H9 (cell line): ENCODE data around the gene EFNA5. TPM values are rescaled to one million over a fixed set of nuclear protein-coding genes. Genes with fewer than 3 reads are reported as not detected.

Source experiments
- DNase-seq: peaks from one replicate; pipeline ENCODE4 v3.0.0-alpha.2; 2017
- H2AFZ ChIP-seq: one replicate; pipeline ENCODE4 v1.6.1; 2013; ENCODE audit warnings: mild to moderate bottlenecking, low read length, control low read depth, moderate library complexity
- H2AK5ac ChIP-seq: 2 replicates; pipeline ENCODE4 v1.6.1; 2013; ENCODE audit warnings: low read length, control low read depth, mixed read lengths; ENCODE audit not compliant: insufficient read length
- H2BK120ac ChIP-seq: one replicate; pipeline ENCODE4 v1.6.1; 2013; ENCODE audit warnings: low read depth, mild to moderate bottlenecking, low read length, control low read depth, inconsistent platforms; ENCODE audit not compliant: poor library complexity, severe bottlenecking
- H2BK12ac ChIP-seq: 2 replicates; pipeline ENCODE4 v1.6.1; 2013; ENCODE audit warnings: low read length, control low read depth, mixed read lengths, low read depth; ENCODE audit not compliant: insufficient read length
- H2BK15ac ChIP-seq: 2 replicates; pipeline ENCODE4 v1.6.1; 2013; ENCODE audit warnings: low read depth, low read length, control low read depth
- H2BK20ac ChIP-seq: one replicate; pipeline ENCODE4 v1.6.1; 2013; ENCODE audit warnings: low read depth, mild to moderate bottlenecking, low read length, control low read depth, inconsistent platforms; ENCODE audit not compliant: poor library complexity, severe bottlenecking
- H2BK5ac ChIP-seq: 2 replicates; pipeline ENCODE4 v1.6.1; 2013; ENCODE audit warnings: low read length, control low read depth, mixed read lengths; ENCODE audit not compliant: insufficient read length
- H3K14ac ChIP-seq: 2 replicates; pipeline ENCODE4 v1.6.1; 2013; ENCODE audit warnings: low read length, control low read depth; ENCODE audit not compliant: insufficient read depth
- H3K18ac ChIP-seq: 2 replicates; pipeline ENCODE4 v1.6.1; 2013; ENCODE audit warnings: low read depth, mild to moderate bottlenecking, mixed read lengths, low read length, control low read depth; ENCODE audit not compliant: insufficient read length
- H3K23ac ChIP-seq: 2 replicates; pipeline ENCODE4 v1.6.1; 2013; ENCODE audit warnings: low read length, control low read depth, mixed read lengths, low read depth; ENCODE audit not compliant: insufficient read length
- H3K23me2 ChIP-seq: 2 replicates; pipeline ENCODE4 v1.6.1; 2013; ENCODE audit warnings: low read depth, mild to moderate bottlenecking, mixed read lengths, low read length, control low read depth; ENCODE audit not compliant: insufficient read length, poor library complexity, severe bottlenecking
- H3K27ac ChIP-seq: 2 replicates; pipeline ENCODE4 v1.5.1; 2013; ENCODE audit warnings: low read length, control low read depth, mixed read lengths, low read depth; ENCODE audit not compliant: insufficient read length
- H3K27me3 ChIP-seq: 2 replicates; pipeline ENCODE4 v1.6.1; 2013; ENCODE audit warnings: low read length, control low read depth, inconsistent platforms; ENCODE audit not compliant: insufficient read depth
- H3K4ac ChIP-seq: 2 replicates; pipeline ENCODE4 v1.6.1; 2013; ENCODE audit warnings: low read depth, mild to moderate bottlenecking, control low read depth, inconsistent platforms, low read length, moderate library complexity
- H3K4me1 ChIP-seq: 2 replicates; pipeline ENCODE4 v1.6.1; 2013; ENCODE audit warnings: low read length, control low read depth, inconsistent platforms; ENCODE audit not compliant: insufficient read depth
- H3K4me2 ChIP-seq: 2 replicates; pipeline ENCODE4 v1.6.1; 2013; ENCODE audit warnings: low read length, control low read depth, mixed read lengths; ENCODE audit not compliant: insufficient read length, insufficient read depth
- H3K56ac ChIP-seq: 2 replicates; pipeline ENCODE4 v1.6.1; 2013; ENCODE audit warnings: low read depth, mild to moderate bottlenecking, mixed read lengths, low read length, control low read depth; ENCODE audit not compliant: insufficient read length
- H3K79me1 ChIP-seq: 2 replicates; pipeline ENCODE4 v1.6.1; 2013; ENCODE audit warnings: low read depth, mild to moderate bottlenecking, moderate library complexity, low read length, control low read depth, inconsistent platforms; ENCODE audit not compliant: insufficient read depth, poor library complexity, severe bottlenecking
- H3K79me2 ChIP-seq: 2 replicates; pipeline ENCODE4 v1.6.1; 2013; ENCODE audit warnings: low read length, control low read depth, inconsistent platforms; ENCODE audit not compliant: insufficient read depth
- H3K9ac ChIP-seq: 2 replicates; pipeline ENCODE4 v1.6.1; 2013; ENCODE audit warnings: low read length, control low read depth, mixed read lengths; ENCODE audit not compliant: insufficient read length; ENCODE audit errors: extremely low read depth
- H3K9me3 ChIP-seq: one replicate; pipeline ENCODE4 v1.6.1; 2013; ENCODE audit warnings: low read depth, low read length, inconsistent platforms; ENCODE audit not compliant: control insufficient read depth
- H3T11ph ChIP-seq: one replicate; pipeline ENCODE4 v1.6.1; 2013; ENCODE audit warnings: mild to moderate bottlenecking, low read length, control low read depth, inconsistent platforms
- H4K20me1 ChIP-seq: one replicate; pipeline ENCODE4 v1.6.1; 2013; ENCODE audit not compliant: control insufficient read depth, insufficient read length, insufficient read depth
- H4K5ac ChIP-seq: 2 replicates; pipeline ENCODE4 v1.6.1; 2013; ENCODE audit warnings: low read depth, mild to moderate bottlenecking, mixed read lengths, low read length, control low read depth; ENCODE audit not compliant: insufficient read length
- H4K8ac ChIP-seq: replicated peaks from 2 replicates; pipeline ENCODE4 v1.6.1; 2013; ENCODE audit warnings: low read length, control low read depth, mixed read lengths, low read depth; ENCODE audit not compliant: insufficient read length
- H4K91ac ChIP-seq: 2 replicates; pipeline ENCODE4 v1.6.1; 2013; ENCODE audit warnings: low read depth, mild to moderate bottlenecking, moderate library complexity, mixed read lengths, low read length, control low read depth; ENCODE audit not compliant: insufficient read length
- H3K27ac Mint-ChIP-seq, 3 experiments: 2 replicates in 2 of 3; 3 replicates in 1 of 3; pipeline ENCODE4 v1.8.0; 2020 to 2021; ENCODE audit warnings: mixed read lengths in 3 of 3, mild to moderate bottlenecking in 1 of 3, moderate library complexity in 1 of 3
- H3K27me3 Mint-ChIP-seq: 2 replicates; pipeline ENCODE4 v1.8.0; 2021; ENCODE audit warnings: low read depth, mild to moderate bottlenecking, moderate library complexity, mixed read lengths
- H3K36me3 Mint-ChIP-seq, 3 experiments: 2 replicates in 2 of 3; 3 replicates in 1 of 3; pipeline ENCODE4 v1.8.0; 2020 to 2021; ENCODE audit warnings: low read depth in 3 of 3, mixed read lengths in 3 of 3; ENCODE audit not compliant: insufficient read depth in 1 of 3
- H3K4me1 Mint-ChIP-seq, 2 experiments: 2 replicates each; pipeline ENCODE4 v1.8.0; 2020; ENCODE audit warnings: mixed read lengths in 2 of 2
- H3K4me3 Mint-ChIP-seq, 2 experiments: 2 replicates in 1 of 2; 3 replicates in 1 of 2; pipeline ENCODE4 v1.8.0; 2020 to 2021; ENCODE audit warnings: mild to moderate bottlenecking in 2 of 2, mixed read lengths in 2 of 2, moderate library complexity in 1 of 2
- H3K9me3 Mint-ChIP-seq, 2 experiments: 2 replicates in 1 of 2; 3 replicates in 1 of 2; pipeline ENCODE4 v1.8.0; 2020; ENCODE audit warnings: mild to moderate bottlenecking in 2 of 2, mixed read lengths in 2 of 2, moderate library complexity in 1 of 2
- WGBS: extraction: QIAGEN DNeasy Blood & Tissue Kit; methylation state at CpG from one replicate; pipeline ENCODE4 v1.1.7; 2013; ENCODE audit warnings: missing lambda C conversion rate, low lambda C conversion rate, mixed read lengths; ENCODE audit not compliant: insufficient read length; ENCODE audit errors: extremely low coverage; 5-methylcytosine and 5-hydroxymethylcytosine counted together
- total RNA-seq: library from RNA; stranded (reverse); gene quantifications from 2 replicates; pipeline ENCODE4 v1.2.1, GENCODE V29; 2021
- TF ChIP-seq, protein P1 (sequence below): fragments of 200-600 bp; sonication (generic); conservative IDR thresholded peaks from 3 replicates; pipeline ENCODE4 v1.8.0; 2021; ENCODE audit warnings: antibody characterized with exemption, mild to moderate bottlenecking

Gene EFNA5
- total RNA-seq, 1 experiment from 2014 or later, result 20.4 TPM

DNA sequence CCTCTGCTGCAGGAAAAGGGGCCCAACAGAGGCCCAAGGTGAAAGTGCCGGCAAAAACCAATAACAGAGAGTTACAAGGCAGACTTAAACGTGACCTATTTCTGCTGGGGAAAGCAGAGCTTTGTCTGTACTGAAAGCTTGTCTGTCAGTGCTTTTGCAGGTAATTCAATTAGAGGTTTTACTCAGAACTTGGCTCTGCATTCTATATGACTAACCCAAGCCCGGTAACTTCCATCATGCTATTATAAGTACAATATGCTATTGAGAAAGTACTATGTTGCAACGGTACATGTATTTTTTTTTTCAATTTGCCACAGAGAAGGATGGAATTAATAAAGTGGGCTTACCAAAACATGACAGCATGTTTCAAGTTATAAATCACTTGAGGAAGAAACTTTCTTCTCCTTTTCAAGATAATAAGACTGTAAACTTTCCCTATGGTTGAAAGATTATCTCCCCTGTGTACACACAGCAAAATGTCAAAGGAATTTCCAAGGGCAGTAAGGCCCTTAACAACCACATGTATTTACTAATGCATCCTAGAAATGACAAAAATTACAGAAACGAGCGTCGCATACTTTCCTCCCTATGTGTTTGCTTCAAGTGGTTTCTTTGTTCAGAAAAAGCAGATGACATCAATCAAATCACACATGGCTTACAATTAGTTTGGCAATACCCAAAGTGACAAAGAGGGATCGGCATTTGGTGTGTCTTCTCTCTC is 282.4 kb downstream of the EFNA5 start:
- Histone ChIP-seq H4K91ac (no peak overlapping the region), H3K4me1 (peaks cover 2% of the 10 kb centered on the region; the same call in 1 of the 2 replicates), H3K4ac (no peak overlapping the region), H3K79me2 (no peaks in the 10 kb centered on the region), H3K14ac (no peak overlapping the region), H3K27ac (no peak overlapping the region), H2AFZ (no peak overlapping the region), H4K20me1 (no peaks in the 10 kb centered on the region), H2BK20ac (no peak overlapping the region), H3T11ph (no peak overlapping the region), H4K8ac (no peak overlapping the region), H2AK5ac (no peak overlapping the region), H3K23me2 (no peaks in the 10 kb centered on the region), H2BK5ac (no peak overlapping the region), H2BK12ac (no peak overlapping the region), H3K27me3 (no peaks in the 10 kb centered on the region), H2BK120ac (no peak overlapping the region), H3K18ac (no peak overlapping the region), H3K9ac (no peak overlapping the region), H2BK15ac (no peak overlapping the region), H3K56ac (no peak overlapping the region), H4K5ac (no peak overlapping the region), H3K23ac (no peak overlapping the region), H3K79me1 (no peaks in the 10 kb centered on the region), H3K9me3 (no peaks in the 10 kb centered on the region), H3K4me2 (no peak overlapping the region)
- Mint-ChIP-seq H3K27me3 (no peaks in the 10 kb centered on the region; the same call in 1 of the 2 replicates), H3K9me3 (no peaks in the 10 kb centered on the region), H3K27ac (peak overlapping the region in 2 of 3 experiments; percentile 6 to 72; a peak in 3 of 7 replicates), H3K4me3 (no peak overlapping the region), H3K4me1 (peaks cover 42 to 49% of the 10 kb centered on the region in 2 experiments), H3K36me3 (peaks cover 0 to 4% (median 0%) of the 10 kb centered on the region in 3 experiments; a peak in 1 of 7 replicates)
- no peak for DNase-seq
- TF ChIP-seq, protein P1, sequence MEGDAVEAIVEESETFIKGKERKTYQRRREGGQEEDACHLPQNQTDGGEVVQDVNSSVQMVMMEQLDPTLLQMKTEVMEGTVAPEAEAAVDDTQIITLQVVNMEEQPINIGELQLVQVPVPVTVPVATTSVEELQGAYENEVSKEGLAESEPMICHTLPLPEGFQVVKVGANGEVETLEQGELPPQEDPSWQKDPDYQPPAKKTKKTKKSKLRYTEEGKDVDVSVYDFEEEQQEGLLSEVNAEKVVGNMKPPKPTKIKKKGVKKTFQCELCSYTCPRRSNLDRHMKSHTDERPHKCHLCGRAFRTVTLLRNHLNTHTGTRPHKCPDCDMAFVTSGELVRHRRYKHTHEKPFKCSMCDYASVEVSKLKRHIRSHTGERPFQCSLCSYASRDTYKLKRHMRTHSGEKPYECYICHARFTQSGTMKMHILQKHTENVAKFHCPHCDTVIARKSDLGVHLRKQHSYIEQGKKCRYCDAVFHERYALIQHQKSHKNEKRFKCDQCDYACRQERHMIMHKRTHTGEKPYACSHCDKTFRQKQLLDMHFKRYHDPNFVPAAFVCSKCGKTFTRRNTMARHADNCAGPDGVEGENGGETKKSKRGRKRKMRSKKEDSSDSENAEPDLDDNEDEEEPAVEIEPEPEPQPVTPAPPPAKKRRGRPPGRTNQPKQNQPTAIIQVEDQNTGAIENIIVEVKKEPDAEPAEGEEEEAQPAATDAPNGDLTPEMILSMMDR, result no peak
- WGBS, result no CpG with 5 or more reads among the region's 8 CpGs
